ENCODE data around the gene MRAS. TPM values are rescaled to one million over a fixed set of nuclear protein-coding genes. Genes with fewer than 3 reads are reported as not detected.
"Not testable (repeated sequence)": the region's sequence is repeated elsewhere in the genome, so short reads cannot be mapped to it uniquely, and the experiment has no call there.

Gene MRAS
- total RNA-seq, 1 donor from 2014 or later: 35.0 TPM

DNA sequence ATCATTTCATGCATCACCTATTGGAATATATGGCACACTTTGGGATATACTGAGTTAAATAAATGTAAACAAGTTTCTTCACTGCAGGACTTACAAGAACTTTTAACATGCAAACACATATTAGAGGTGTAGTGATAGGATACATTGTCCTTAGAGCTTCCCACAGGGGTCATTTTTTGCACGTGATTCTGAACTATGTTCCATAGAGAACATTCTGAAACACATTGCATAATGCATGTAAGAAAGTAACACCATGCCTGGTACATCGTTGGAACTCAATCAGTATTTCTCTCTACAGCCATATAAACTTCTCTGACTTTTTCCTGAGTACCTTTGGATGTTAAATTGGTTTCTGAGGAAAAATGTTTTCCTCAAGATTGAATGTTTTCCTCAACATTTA, 28.3 kb downstream of the MRAS start:
- DNase-seq (ENCODE audit: low read depth): no peak
- Histone ChIP-seq H3K36me3 (ENCODE audit: control insufficient read depth, insufficient read depth, low read length) (no peaks in the 10 kb centered on the region), H3K27me3 (ENCODE audit: control insufficient read depth, insufficient read depth, low read length) (no peaks in the 10 kb centered on the region), H3K4me3 (ENCODE audit: low read depth, low read length) (no peak overlapping the region)
- TF ChIP-seq, protein P1, sequence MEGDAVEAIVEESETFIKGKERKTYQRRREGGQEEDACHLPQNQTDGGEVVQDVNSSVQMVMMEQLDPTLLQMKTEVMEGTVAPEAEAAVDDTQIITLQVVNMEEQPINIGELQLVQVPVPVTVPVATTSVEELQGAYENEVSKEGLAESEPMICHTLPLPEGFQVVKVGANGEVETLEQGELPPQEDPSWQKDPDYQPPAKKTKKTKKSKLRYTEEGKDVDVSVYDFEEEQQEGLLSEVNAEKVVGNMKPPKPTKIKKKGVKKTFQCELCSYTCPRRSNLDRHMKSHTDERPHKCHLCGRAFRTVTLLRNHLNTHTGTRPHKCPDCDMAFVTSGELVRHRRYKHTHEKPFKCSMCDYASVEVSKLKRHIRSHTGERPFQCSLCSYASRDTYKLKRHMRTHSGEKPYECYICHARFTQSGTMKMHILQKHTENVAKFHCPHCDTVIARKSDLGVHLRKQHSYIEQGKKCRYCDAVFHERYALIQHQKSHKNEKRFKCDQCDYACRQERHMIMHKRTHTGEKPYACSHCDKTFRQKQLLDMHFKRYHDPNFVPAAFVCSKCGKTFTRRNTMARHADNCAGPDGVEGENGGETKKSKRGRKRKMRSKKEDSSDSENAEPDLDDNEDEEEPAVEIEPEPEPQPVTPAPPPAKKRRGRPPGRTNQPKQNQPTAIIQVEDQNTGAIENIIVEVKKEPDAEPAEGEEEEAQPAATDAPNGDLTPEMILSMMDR (IDR thresholded peaks at IDR 0.05; ENCODE audit: insufficient read depth, low read length, poor library complexity, severe bottlenecking): no peak

DNA sequence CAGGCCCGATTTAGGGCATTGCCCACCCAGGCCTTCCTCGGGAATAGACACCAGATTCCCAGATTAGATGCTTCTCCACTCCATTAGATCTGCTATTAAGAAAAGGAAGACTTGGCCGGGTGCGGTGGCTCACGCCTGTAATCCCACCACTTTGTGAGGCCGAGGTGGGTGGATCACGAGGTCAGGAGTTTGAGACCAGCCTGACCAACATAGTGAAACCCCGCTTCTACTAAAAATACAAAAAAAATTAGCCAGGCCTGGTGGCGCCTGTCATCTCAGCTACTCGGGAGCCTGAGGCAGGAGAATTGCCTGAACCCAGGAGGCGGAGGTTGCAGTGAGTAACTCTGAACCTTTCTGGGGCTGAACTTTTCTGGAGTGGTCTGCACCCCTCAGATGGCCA, 28.8 kb downstream of the MRAS start:
- H3K36me3 ChIP-seq (ENCODE audit: control insufficient read depth, insufficient read depth, low read length); H3K27me3 ChIP-seq (ENCODE audit: control insufficient read depth, insufficient read depth, low read length); DNase-seq (ENCODE audit: low read depth); H3K4me3 ChIP-seq (ENCODE audit: low read depth, low read length): not testable (repeated sequence)

DNA sequence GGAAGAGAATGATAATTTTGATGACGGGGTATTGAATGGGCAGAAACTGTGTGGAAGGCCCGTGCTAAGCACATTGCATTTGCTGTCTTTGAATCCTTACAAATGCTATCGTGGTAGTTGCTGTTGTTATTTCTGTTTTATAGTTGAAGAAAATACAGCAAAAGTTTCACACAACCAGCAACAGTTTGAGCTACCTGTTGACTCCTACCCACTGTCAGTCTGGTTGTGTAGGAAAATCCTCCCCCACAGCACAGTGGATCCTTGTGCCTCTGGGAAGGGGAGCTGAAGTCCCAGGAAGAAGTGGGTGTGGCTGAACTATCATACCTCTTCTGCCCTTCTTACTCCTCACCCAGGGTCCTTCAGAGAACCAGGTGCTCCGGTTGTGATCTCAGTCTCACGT, 29.4 kb downstream of the MRAS start:
- H3K27me3 ChIP-seq (ENCODE audit: control insufficient read depth, insufficient read depth, low read length): no peaks in the 10 kb centered on the region
- H3K4me3 ChIP-seq (ENCODE audit: low read depth, low read length): no peak overlapping the region
- H3K36me3 ChIP-seq (ENCODE audit: control insufficient read depth, insufficient read depth, low read length): no peaks in the 10 kb centered on the region
- DNase-seq (ENCODE audit: low read depth): no peak
- TF ChIP-seq, protein P1 (IDR thresholded peaks at IDR 0.05; ENCODE audit: insufficient read depth, low read length, poor library complexity, severe bottlenecking): no peak

DNA sequence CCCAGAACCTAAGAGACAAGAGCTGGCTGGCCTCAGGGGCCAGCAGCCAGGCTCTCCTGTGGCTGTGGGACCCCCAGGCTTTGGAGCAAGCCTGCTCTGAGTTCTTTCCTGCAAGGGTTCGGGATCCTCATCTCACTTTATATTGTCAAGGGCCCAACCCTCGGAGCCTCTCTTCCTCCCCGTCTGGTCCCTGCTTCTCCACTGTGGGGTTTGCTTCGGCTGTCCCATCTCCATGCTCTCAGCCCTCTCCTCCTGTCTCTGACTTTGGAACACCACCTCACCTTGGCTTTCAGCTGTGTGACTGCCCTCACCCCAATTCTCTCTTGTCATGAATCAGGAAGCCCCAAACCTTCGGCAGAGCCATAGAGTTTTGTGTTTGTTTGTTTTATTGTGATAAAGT, 30.0 kb downstream of the MRAS start:
- no peak overlapping the region for H3K4me3 ChIP-seq (ENCODE audit: low read depth, low read length)
- no peaks in the 10 kb centered on the region for H3K36me3 ChIP-seq (ENCODE audit: control insufficient read depth, insufficient read depth, low read length)
- DNase-seq (ENCODE audit: low read depth): no peak
- H3K27me3 ChIP-seq (ENCODE audit: control insufficient read depth, insufficient read depth, low read length): no peaks in the 10 kb centered on the region
- TF ChIP-seq, protein P1 (IDR thresholded peaks at IDR 0.05; ENCODE audit: insufficient read depth, low read length, poor library complexity, severe bottlenecking): no peak

DNA sequence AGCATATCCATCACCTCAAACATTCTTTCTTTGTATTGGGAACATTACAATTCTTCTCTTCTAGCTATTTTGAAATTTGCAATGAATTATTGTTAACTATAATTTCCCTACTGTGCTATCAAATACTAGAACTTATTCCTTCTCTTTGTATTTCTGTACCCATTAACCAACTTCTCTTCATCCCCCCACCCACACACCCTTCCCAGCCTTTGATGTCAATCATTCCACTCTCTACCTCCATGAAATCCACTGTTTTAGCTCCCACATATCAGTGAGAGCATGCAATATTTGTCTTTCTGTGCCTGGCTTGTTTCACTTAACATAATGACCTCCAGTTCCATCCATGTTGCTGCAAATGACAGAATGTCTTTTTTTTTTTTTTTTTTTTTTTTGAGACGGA, 30.6 kb downstream of the MRAS start:
- TF ChIP-seq, protein P1 (IDR thresholded peaks at IDR 0.05; ENCODE audit: insufficient read depth, low read length, poor library complexity, severe bottlenecking): no peak
- Histone ChIP-seq H3K36me3 (ENCODE audit: control insufficient read depth, insufficient read depth, low read length) (no peaks in the 10 kb centered on the region), H3K4me3 (ENCODE audit: low read depth, low read length) (no peak overlapping the region), H3K27me3 (ENCODE audit: control insufficient read depth, insufficient read depth, low read length) (no peaks in the 10 kb centered on the region)
- no peak for DNase-seq (ENCODE audit: low read depth)

DNA sequence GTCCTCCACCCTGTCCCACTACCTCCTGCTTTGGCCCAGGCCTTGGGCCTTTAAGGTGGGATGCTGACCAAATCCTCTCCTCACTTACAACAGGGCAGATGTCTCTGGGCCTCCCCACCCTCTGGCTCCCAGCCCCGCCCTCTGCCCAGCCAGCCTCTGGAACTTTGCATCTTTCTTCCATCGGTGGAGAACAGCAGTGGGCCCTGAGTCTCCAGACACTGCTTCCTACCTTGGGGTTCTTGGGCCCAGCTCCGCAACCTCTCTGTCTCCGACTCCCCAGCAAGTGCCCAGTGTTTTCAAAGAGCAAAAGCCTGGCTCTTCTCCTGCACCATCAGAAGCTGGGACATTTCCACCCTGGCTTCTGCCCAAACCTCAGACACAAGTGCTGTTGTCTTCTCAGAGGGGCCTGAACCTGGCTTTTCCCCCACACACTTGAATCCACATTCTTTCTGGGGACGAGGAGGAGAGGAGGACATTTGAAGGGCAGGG, 33.1 kb downstream of the MRAS start:
- H3K27me3 ChIP-seq (ENCODE audit: control insufficient read depth, insufficient read depth, low read length): no peaks in the 10 kb centered on the region
- H3K4me3 ChIP-seq (ENCODE audit: low read depth, low read length): no peak overlapping the region
- TF ChIP-seq, protein P1 (IDR thresholded peaks at IDR 0.05; ENCODE audit: insufficient read depth, low read length, poor library complexity, severe bottlenecking): no peak
- no peak for DNase-seq (ENCODE audit: low read depth)
- H3K36me3 ChIP-seq (ENCODE audit: control insufficient read depth, insufficient read depth, low read length): no peaks in the 10 kb centered on the region
